Duodenal mucosa (tissue), 2 donors: ENCODE measurements around the gene GALNT12.
A peak's percentile ranks its signal among the peaks of the same experiment; 100 is the strongest.

Source experiments
- H3K27ac ChIP-seq: one replicate; pipeline ENCODE4 v1.7.0; 2013; ENCODE audit warnings: low read depth, low read length
- H3K27me3 ChIP-seq, 2 donors: one replicate each; pipeline ENCODE4 v1.7.0; 2013; ENCODE audit warnings: low read length in 2 of 2, control low read depth in 1 of 2; ENCODE audit not compliant: insufficient read depth in 2 of 2, control insufficient read depth in 1 of 2
- H3K36me3 ChIP-seq, 2 donors: one replicate each; pipeline ENCODE4 v1.7.0; 2013; ENCODE audit warnings: low read length in 2 of 2, control low read depth in 1 of 2; ENCODE audit not compliant: insufficient read depth in 2 of 2, control insufficient read depth in 1 of 2
- H3K4me1 ChIP-seq, 2 donors: one replicate each; pipeline ENCODE4 v1.7.0; 2013; ENCODE audit warnings: low read length in 2 of 2, control low read depth in 1 of 2; ENCODE audit not compliant: insufficient read depth in 2 of 2, control insufficient read depth in 1 of 2
- H3K4me3 ChIP-seq, 2 donors: one replicate each; pipeline ENCODE4 v1.7.0; 2013; ENCODE audit warnings: low read length in 2 of 2, low read depth in 1 of 2
- H3K9ac ChIP-seq, 2 donors: one replicate each; pipeline ENCODE4 v1.7.0; 2013; ENCODE audit warnings: low read length in 2 of 2, low read depth in 1 of 2
- H3K9me3 ChIP-seq, 2 donors: one replicate each; pipeline ENCODE4 v1.7.0; 2013; ENCODE audit warnings: low read length in 2 of 2, control low read depth in 1 of 2; ENCODE audit not compliant: control insufficient read depth in 1 of 2

GALNT12 gene

GRCh38 chr9:98801969-98802371, 5.5 kb upstream of the GALNT12 start:
- Histone ChIP-seq H3K4me1 (peaks cover 23 to 25% of the 10 kb centered on the region in 2 donors), H3K9ac (no peak overlapping the region), H3K4me3 (no peak overlapping the region), H3K36me3 (no peaks in the 10 kb centered on the region), H3K27me3 (no peaks in the 10 kb centered on the region), H3K9me3 (no peaks in the 10 kb centered on the region), H3K27ac (no peak overlapping the region)

- Histone ChIP-seq H3K36me3 (no peaks in the 10 kb centered on the region), H3K27me3 (no peaks in the 10 kb centered on the region), H3K27ac (no peak overlapping the region), H3K4me1 (peaks cover 36 to 40% of the 10 kb centered on the region in 2 donors), H3K9me3 (no peaks in the 10 kb centered on the region), H3K4me3 (no peak overlapping the region), H3K9ac (no peak overlapping the region)
These were observed 3.4 kb upstream of the GALNT12 start for GRCh38 chr9:98804083-98804482.

- no peak overlapping the region for H3K9ac ChIP-seq
- peaks cover 47 to 53% of the 10 kb centered on the region in 2 donors for H3K4me1 ChIP-seq
- H3K27ac ChIP-seq, result no peak overlapping the region
These were observed 1.8 kb upstream of the GALNT12 start for GRCh38 chr9:98805506-98806272.

GRCh38 chr9:98806394-98807035, 955 bp upstream of the GALNT12 start:
- H3K36me3 ChIP-seq, result no peaks in the 10 kb centered on the region
- peak overlapping the region in 1 of 2 donors; percentile 33 for H3K9ac ChIP-seq
- H3K4me1 ChIP-seq, result peaks cover 47 to 53% of the 10 kb centered on the region in 2 donors
- no peak overlapping the region for H3K4me3 ChIP-seq
- H3K9me3 ChIP-seq, result no peaks in the 10 kb centered on the region
- H3K27ac ChIP-seq, result no peak overlapping the region
- peaks cover 0 to 5% of the 10 kb centered on the region in 2 donors for H3K27me3 ChIP-seq

More at GRCh38 chr9:98805506-98806272, 1.8 kb upstream of the GALNT12 start:
- H3K9me3 ChIP-seq, result no peaks in the 10 kb centered on the region
- H3K27me3 ChIP-seq, result peaks cover 0 to 5% of the 10 kb centered on the region in 2 donors
- no peaks in the 10 kb centered on the region for H3K36me3 ChIP-seq
- no peak overlapping the region for H3K4me3 ChIP-seq

GRCh38 chr9:98807814-98808195, 335 bp downstream of the GALNT12 start:
- Histone ChIP-seq H3K4me1 (peaks cover 47 to 48% of the 10 kb centered on the region in 2 donors), H3K9me3 (no peaks in the 10 kb centered on the region), H3K9ac (peak overlapping the region; percentile 52 to 60), H3K36me3 (no peaks in the 10 kb centered on the region), H3K4me3 (peak overlapping the region; percentile 75 to 77), H3K27ac (no peak overlapping the region), H3K27me3 (peaks cover 0 to 5% of the 10 kb centered on the region in 2 donors)

- Histone ChIP-seq H3K27me3 (peaks cover 0 to 5% of the 10 kb centered on the region in 2 donors), H3K9me3 (no peaks in the 10 kb centered on the region), H3K4me3 (peak overlapping the region; percentile 75 to 77), H3K4me1 (peaks cover 47 to 48% of the 10 kb centered on the region in 2 donors), H3K9ac (peak overlapping the region; percentile 52 to 60), H3K27ac (no peak overlapping the region), H3K36me3 (no peaks in the 10 kb centered on the region)
These were observed 943 bp downstream of the GALNT12 start for GRCh38 chr9:98808411-98808815.

- Histone ChIP-seq H3K4me1 (peaks cover 47 to 48% of the 10 kb centered on the region in 2 donors), H3K9ac (peak overlapping the region; percentile 52 to 60), H3K27ac (no peak overlapping the region), H3K36me3 (no peaks in the 10 kb centered on the region), H3K9me3 (no peaks in the 10 kb centered on the region), H3K27me3 (peaks cover 0 to 5% of the 10 kb centered on the region in 2 donors), H3K4me3 (peak overlapping the region; percentile 75 to 77)
These were observed 1.4 kb downstream of the GALNT12 start for GRCh38 chr9:98808875-98809274.

GRCh38 chr9:98809311-98810101, 2.0 kb downstream of the GALNT12 start:
- H3K36me3 ChIP-seq, result no peaks in the 10 kb centered on the region
- peaks cover 0 to 5% of the 10 kb centered on the region in 2 donors for H3K27me3 ChIP-seq
- H3K4me3 ChIP-seq, result peak overlapping the region; percentile 75 to 77
- H3K27ac ChIP-seq, result no peak overlapping the region
- H3K9ac ChIP-seq, result peak overlapping the region; percentile 52 to 60
- H3K9me3 ChIP-seq, result no peaks in the 10 kb centered on the region
- H3K4me1 ChIP-seq, result peaks cover 47 to 48% of the 10 kb centered on the region in 2 donors

GRCh38 chr9:98810102-98810842, 2.8 kb downstream of the GALNT12 start:
- Histone ChIP-seq H3K9me3 (no peaks in the 10 kb centered on the region), H3K4me1 (peaks cover 41 to 46% of the 10 kb centered on the region in 2 donors), H3K4me3 (peak overlapping the region in 1 of 2 donors; percentile 75), H3K9ac (no peak overlapping the region), H3K27me3 (peaks cover 0 to 5% of the 10 kb centered on the region in 2 donors), H3K27ac (no peak overlapping the region), H3K36me3 (no peaks in the 10 kb centered on the region)
